GM18520 (cell line): Measurements from ENCODE around the gene OR52I1.

Source experiments
- ATAC-seq: cut with Tn5 transposase; IDR thresholded peaks from one replicate; pipeline ENCODE4 v1.9.1; 2021; ENCODE audit not compliant: unreplicated experiment

Gene OR52I1, protein sequence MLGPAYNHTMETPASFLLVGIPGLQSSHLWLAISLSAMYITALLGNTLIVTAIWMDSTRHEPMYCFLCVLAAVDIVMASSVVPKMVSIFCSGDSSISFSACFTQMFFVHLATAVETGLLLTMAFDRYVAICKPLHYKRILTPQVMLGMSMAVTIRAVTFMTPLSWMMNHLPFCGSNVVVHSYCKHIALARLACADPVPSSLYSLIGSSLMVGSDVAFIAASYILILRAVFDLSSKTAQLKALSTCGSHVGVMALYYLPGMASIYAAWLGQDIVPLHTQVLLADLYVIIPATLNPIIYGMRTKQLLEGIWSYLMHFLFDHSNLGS

DNA sequence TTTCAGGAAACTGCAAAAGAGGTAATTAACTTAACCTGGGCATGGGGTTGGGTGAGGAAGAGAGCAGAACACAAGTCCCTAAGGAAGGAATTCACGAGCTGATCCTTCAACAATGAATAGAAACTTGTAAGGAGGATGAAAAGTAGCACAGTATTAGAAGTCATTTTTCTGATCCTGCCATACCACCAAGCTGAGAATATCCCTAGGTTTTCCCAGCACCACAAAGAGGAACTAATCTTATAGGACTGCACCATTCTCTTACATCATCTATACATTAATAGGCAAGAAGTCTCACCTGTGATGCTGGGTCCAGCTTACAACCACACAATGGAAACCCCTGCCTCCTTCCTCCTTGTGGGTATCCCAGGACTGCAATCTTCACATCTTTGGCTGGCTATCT lies at the start of gene OR52I1:
Gene OR52I1 (plus strand): TSS at position 301 of the 400 bp plus-strand sequence. CDS start 0 bp downstream, at position 301.
- no peak for ATAC-seq

DNA sequence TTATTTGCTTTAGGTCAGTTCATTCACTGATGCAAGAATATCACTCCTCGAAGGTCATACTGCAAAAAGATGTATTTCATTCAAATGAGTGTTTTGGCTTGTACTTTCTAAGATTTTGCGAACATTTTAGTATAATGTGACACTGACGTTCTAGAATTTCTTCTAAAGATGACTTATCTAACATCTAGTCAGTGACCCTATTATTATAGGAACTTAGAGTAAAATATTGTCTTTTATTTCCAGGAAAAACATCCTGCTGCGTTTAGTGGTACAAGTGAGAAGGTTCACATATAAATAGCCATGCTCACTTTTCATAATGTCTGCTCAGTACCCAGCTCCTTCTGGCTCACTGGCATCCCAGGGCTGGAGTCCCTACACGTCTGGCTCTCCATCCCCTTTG lies 48.9 kb upstream of the OR52I1 start, which contains the start of gene OR52M1:
Gene OR52M1 (plus strand): TSS at position 301 of the 400 bp plus-strand sequence. CDS start 0 bp downstream, at position 301.
- ATAC-seq, result no peak

DNA sequence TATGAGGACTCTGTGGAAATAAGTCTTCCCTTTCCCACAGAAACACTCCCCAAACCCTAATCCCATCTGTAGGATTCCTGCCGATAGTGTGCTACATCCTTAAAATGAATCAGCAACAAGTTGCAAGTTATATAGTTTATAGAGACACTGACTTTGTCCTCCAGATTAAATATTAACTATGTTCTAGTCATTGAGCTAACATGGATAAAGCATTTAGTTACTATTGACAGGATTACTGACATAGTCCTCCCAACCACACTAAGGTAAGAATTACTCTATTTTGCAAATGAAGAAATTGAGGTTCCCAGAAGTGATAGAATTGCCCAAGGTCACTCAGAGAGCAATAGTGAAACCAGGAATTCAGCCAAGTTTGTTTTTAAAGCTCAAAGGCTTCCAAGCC lies 47.0 kb upstream of the OR52I1 start:
- ATAC-seq, result no peak

DNA sequence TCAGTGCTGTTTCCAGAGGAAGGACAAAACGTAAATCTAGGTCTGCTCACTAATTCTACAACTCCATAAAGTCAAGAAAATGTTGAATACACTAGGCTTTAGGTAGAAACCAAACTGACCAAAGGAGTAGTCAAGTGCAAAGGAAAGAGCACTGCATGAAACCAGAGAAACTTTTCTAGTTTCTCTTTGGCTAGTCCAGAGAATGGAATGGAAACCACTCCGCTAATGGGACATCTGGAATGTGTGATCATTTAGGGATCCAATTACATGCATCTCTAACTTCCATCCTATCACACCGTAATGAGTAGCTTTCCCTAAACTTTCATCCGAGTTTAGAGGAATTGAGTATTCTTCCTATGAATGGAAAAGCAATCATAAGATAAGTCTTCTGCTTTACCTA lies 46.4 kb upstream of the OR52I1 start:
- ATAC-seq, result no peak

DNA sequence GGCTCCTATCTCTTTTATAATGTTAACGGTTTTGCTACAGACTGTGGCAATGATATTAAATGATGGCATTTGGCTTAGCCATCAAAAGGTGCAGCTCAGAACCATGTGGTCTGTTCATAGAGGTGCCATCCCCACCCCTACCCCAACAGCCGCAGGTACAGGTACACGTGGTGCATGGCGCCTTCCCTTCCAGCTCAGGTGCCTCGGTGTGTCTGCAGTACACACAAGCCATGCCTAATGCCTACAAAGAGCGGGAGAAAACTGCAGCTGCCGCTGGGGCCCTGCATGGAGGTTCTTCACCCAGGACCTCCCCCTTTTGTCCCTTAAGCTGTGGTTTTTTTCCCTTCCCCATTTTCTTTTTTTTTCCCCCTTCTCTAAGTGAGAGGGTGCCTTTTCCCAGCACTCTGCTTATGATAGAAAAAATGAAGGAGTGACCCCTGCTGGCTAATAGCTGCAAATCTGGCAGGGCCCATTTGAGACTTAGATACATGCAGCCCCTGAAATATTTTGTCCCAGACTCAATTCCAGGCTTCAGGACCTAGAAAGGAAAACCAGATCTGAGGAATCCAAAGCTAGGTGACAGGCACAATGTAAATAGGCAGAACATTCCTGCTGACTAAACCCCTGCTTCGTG lies 42.4 kb upstream of the OR52I1 start:
- no peak for ATAC-seq

DNA sequence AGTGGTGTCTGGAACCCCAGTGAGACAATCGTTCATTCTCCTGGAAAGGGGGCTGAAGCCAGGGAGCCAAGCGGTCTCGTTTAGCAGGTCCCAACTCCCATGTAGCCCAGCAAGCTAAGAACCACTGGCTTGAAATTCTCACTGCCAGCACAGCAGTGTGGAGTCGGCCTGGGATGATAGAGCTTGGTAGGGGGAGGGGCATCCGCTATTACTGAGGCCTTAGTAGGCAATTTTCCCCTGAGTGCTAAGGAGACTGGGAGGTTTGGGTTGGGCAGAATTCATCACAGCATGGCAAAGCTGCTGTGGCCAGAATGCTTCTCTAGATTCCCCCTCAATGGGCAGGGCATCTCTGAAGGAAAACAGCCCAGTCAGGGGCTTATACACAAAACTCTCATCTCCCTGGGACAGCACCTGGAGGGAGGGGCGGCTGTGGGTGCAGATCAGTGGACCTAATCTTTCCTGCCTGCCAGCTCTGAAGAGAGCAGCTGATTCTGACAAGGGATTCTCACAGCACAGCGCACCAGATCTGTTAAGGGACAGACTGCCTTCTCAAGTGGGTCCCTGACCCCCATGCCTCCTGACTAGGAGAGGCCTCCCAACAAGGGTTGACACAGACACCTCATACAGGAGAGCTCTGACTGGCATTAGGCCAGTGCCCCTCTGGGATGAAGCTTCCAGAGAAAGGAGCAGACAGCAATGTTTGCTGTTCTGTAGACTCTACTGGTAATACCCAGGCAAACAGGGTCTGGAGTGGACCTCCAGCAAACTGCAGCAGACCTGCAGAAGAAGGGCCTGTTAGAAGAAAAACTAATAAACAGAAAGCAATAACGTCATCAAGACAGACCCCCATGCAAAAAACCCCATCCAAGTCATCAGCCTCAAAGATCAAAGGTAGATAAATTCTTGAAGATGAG lies 34.1 kb upstream of the OR52I1 start:
- ATAC-seq, result no peak

DNA sequence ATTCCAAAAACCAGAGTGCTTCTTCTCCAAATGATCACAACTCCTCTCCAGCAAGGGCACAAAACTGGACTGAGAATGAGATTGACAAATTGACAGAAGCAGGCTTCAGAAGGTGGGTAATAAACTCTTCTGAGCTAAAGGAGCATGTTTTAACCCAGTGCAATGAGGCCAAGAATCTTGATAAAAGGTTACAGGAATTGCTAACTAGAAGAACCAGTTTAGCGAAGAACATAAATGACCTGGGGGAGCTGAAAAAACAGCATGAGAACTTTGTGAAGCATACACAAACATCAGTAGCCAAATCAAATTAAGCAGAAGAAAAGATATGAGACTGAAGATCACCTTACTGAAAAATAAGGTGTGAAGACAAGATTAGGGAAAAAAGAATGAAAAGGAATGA lies 33.4 kb upstream of the OR52I1 start:
- no peak for ATAC-seq

DNA sequence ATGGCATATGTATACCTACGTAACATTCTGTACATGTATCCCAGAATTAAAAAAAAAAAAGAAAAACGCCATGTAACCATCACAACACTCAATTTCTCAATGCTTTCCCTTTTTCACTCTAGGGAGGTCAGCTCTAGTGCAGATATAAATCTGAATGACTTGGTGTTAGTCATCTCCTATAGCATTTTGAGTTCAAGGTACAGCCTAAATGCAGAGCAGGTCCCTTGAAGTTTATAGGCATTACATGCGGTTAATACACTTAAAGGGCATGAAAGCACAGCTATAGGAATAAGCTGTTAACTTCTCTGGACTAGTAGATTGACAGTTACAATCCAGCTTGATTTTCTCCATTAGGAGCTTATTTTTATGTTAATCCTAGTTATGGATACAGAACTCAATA lies 28.5 kb upstream of the OR52I1 start:
- ATAC-seq, result no peak

DNA sequence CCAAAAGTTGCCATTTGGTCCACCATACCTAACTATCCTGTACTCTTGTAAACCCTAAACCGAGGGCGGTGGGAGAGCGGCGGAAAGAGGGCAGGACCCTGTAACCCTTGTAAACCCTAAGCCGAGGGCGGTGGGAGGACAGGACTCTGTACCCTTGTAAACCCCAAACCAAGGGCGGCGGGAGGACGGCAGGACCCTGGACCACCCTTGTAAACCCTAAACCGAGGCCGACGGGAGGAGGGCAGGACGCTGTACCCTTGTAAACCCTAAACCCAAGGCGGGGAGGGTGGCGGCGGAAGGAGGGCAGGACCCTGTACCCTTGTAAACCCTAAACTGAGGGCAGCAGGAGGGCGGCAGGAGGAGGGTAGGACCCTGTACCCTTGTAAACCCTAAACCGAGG lies 24.8 kb upstream of the OR52I1 start:
- no peak for ATAC-seq

DNA sequence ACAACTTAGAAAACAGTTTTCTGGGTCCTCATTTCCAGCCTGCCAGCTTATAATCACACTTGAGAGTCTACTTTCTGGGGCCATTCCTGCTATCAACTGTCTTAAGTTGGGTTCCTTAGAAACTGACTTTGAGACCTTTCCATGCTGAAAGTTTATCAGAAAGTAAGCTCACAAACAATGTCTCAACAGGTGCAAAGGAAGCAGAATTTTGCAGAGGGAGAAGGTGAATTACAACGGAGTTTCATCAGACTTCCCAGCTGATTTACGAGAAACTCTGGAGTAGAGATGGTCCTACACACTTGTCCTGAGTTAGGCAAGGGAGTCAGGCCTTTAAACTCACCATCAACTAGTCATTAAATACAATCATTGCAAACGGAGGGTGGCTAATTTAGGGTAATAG lies 17.0 kb upstream of the OR52I1 start:
- no peak for ATAC-seq

DNA sequence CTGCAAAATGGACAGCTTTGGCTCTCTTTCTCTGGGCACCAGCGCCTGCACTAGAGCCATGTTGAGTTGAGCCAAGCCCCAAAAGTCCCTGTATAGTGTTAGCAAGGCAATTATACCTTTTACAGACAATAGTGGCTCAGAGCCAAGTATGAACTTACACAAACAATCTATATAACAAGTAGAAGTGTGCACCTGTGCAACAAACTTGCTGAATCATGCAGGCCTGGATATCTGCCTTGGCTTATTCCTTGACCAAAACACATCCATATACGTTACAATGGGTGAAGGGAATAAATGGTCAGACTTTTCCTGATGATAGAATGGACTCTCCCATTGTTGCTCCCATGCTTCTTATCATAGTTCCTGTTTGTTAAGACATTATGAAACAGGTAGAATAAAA lies 16.1 kb upstream of the OR52I1 start:
- ATAC-seq, result no peak

DNA sequence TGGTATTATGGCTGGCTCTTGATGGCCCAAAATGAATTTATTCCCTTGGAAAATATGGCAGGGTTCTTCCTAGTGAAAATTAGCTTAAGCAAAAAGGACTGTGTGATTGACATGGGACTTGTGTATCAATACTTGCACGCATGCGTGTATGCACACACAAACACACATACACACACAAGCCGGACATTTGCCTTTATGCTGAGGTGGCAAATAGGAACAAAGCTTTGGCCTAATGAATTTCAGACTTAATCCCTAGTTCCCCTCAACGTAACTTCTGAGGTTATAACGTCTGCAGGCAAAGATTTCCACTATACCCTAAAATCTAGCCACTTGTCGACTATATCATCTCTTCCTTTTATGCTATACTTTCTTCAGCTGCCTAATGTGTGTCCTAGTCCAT lies 15.2 kb upstream of the OR52I1 start:
- no peak for ATAC-seq

DNA sequence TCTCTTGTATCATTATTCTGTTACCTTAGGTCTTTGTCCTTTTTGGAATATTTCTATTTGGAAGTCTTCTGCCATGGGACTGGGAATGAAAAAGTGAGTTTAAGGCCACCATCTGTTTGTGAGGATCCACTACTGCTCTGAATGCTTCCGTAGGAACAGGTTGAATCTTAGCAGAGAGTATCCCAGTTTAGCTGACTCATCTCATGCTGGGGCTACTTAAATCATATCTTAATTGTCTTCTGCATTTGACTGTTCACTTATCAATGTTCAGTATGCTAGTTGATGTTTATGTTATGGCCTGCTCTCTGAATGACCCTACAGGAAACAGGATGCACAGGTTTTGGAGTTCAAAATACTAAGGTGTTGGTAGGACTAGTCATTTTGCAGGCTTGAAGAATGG lies 13.7 kb upstream of the OR52I1 start:
- no peak for ATAC-seq

DNA sequence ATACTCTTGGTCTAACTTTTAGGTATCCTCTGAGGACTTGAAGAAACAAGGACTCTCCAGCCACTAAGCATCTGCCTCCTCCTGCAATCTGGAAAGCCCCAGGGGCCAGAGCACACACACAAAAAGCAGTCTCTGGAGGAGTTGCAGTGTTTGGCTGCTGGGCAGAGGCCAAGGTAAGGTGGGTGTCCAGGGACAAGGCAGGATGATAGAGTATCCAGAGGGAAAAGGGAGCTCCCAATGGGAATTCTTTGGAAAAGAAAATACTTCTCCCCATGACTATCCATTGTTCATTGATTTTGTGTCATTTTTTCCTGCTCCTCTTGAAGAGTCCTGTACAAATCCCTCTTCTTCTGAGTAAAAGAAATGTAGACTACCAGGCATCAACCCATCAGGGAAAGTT lies 12.4 kb upstream of the OR52I1 start, which contains the start of gene OR52I2:
Gene OR52I2 (plus strand): TSS at position 301 of the 400 bp plus-strand sequence.
- no peak for ATAC-seq

DNA sequence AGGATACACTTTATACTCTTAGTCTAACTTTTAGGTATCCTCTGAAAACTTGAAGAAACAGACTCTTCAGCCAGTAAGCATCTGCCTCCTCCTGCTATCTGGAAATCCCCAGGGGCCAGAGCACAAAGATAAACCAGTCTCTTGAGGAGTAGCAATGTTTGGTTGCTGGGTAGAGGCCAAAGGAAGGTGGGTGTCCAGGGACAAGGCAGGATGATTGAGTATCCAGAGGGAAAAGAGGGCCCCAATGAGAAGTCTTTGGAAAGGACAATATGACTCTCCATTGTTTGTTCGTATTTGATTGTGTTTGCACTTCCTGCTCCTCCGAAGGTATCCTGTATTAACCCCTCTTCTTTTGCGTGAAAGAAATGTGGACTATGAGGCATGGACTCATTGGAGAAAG lies 4.8 kb upstream of the OR52I1 start:
- no peak for ATAC-seq

DNA sequence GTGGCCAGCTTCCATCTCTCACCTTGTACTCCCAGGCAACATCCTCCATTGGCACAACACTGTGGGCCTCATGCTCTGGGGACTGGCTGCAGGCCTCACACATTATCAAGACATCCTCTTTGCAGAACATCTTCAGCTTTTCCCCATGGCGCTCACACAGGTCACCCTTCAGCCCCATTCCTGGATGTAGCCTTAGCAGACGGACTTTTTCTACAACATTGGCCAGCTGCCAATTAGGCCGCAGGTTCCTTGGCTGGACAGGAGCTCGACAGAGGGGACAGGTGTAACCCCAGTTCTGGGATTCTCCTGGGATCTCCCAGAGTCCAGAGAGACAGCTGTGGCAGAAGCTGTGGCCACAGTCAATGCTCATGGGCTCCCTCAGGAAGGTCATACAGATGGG lies 11.2 kb downstream of the OR52I1 start:
- no peak for ATAC-seq

DNA sequence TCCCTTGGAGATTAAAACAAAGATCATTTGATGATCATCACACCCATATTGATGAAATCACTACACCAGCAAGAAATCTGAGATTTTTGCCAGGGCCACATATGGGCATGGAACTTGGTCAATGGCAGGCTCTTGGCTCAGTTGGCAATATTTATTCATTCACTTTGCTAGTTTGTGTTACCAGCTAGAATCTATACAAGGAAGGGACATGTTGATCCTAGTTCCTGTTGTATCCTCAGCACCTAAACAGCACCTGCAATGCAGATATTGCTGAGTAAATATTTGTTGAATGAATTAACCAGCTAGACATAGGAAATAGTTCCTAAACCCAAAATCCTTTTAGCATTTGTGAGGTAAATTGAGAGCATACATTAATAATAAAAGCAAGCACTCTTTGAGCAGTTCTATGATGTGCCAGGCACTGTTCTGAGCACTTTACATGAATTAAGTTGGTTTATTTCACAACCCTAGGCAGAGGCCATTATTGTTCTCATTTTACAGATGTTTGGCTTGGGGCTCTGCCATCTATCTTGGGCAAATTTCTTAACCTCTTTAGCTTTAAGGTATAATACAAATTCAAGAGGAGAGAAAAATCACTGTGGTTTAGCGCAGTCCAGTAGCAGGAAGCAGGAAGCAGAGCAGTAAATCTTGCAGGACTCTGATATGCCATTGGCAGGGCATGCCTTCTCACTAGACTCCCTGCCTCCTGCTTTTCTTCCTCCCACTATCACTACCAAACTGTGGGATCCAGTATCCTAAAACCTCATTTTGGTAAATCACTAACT lies 12.6 kb downstream of the OR52I1 start:
- ATAC-seq, result no peak

DNA sequence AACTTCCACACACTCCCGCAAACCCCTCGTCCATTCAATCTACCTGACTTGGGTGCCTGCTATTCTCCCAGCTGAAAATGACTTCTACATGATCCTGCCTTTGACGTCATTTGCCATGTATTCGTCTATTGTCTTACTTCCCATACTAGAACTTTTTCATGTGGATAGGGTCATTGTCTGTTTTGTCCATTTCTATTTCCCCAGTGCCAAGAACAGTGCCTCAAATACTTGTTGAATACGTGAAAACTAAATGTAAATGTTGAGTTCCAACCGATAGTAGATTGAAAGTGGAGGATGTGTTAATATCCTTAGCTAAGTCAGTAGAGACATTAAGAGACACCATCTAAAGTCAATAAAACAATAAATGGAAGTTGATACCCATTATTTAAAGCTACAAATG lies 13.3 kb downstream of the OR52I1 start:
- ATAC-seq, result no peak

DNA sequence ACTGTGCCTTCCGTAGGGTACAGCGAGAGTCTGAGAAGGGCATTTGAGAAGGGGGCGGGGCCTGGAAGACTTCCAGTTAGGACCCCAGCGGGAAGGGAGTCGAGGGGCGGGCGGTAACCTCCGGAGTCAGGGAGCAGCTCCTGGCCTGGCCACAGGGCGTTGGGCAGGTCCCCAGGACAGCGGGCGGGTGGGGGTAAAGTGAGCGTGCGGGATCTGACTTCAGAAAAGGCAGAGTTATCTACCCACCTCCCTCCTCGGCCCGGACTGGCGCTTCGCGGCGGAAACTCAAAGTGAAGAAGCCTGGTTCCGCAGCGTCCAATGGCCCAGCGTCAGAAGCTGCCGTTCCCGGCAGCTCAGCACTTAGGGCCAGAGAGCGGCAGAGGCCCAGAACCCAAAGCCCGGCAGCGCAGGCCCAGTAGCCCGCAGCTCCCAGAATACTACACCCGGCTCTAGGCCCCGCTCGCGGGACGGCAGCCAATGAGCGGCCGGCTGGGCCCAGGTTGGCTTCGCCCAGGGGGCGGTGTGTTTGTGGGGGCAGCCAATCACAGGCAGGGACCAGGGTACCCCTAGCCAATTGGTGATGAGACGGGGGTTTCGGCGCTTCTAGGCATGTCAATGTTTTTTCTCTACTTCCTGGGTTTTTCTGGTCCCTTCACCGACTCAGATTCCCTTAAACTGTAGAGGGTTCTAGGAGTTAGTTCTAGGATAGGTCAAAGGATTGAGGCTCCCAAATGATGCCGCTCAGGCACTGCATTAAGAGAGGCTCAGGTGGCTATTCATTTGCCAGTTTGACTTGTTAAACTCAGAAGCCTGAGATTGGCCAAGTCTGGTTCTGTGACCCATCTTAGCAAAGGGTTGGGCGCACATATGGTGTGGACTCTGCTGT lies 14.2 kb downstream of the OR52I1 start, which contains the start of gene TRIM68:
Gene TRIM68 (minus strand): TSS at position 451 of the 886 bp plus-strand sequence. CDS start 2,727 bp downstream, outside the sequence.
- peak; percentile 100 for ATAC-seq
